ENCODE measurements around the gene VAV1. TPM values are rescaled to one million over a fixed set of nuclear protein-coding genes. Genes with fewer than 3 reads are reported as not detected.

Gene VAV1
- total RNA-seq, 4 donors from 2014 or later, result 1.0 to 2.0 (median 1.4) TPM

DNA sequence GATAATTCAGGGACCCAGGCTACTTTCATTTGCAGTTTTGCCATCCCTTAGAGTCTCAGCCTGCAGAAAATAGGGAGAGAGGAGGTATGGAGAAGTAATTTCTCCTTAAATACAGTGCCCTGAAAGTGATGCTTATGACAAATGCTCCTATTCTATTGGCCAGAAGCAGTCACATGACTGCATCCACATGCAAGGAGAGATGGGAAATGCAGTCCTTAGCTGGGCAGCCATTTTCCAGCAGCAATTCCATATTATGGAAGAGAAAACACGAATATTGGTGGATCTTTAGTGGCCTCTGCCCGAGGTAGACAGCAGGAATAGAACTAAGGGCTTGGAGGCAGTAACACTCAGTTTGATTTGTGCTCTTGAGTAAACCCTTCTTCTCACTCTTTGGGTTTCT lies 39.4 kb downstream of the VAV1 start:
- intact Hi-C loops (cut with DNase I; ENCODE audit: low total_unique reads), result no loop called here
- no peak for DNase-seq (ENCODE audit: low spot score in 2 of 2)
- H3K4me3 ChIP-seq (ENCODE audit: low read depth, poor library complexity, severe bottlenecking), result no peak overlapping the region
- WGBS, 2 donors, result 42 to 45% methylated on average over 2 of the region's 2 CpGs
- TF ChIP-seq CTCF (IDR thresholded peaks at IDR 0.05) (no peak), POLR2A (IDR thresholded peaks at IDR 0.05) (no peak)

DNA sequence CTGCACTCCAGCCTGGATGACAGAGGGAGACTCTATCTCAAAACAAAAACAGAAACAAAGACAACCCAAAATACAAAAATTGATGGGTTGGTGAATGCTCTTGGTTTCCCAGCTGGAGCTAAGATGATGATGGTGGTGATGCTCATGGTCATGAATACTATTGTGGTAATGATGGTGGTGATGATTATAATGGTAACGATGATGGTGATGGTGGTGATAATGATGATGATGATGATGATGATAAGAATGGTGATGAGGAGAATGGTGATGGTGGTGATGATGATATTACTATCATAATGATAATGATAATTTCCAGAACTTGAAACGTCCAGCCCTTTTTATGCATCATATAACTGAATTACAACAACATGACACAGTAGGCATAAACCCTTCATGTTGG lies 40.1 kb downstream of the VAV1 start:
- TF ChIP-seq POLR2A (IDR thresholded peaks at IDR 0.05) (no peak), CTCF (IDR thresholded peaks at IDR 0.05) (no peak)
- no peak overlapping the region for H3K4me3 ChIP-seq (ENCODE audit: low read depth, poor library complexity, severe bottlenecking)
- WGBS, 2 donors, result 86 to 88% methylated on average over 2 of the region's 2 CpGs
- DNase-seq (ENCODE audit: low spot score in 2 of 2), result no peak
- intact Hi-C loops (cut with DNase I; ENCODE audit: low total_unique reads), result no loop called here

DNA sequence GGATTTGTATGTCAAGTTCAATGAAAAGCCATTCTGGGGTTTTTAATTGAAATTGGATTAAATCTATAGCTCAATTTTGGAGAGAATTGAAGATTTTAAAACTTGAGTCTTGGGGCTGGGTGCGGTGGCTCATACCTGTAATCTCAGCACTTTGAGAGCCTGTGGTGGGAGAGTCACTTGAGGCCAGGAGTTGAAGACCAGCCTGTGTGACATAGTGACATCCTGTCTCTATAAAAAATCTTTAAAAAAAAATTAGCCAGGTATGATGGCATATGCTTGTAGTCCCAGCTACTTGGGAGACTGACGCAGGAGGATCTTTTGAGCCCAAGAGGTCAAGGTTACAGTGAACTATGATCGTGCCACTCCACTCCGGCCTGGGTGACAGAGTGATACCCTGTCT lies 41.2 kb downstream of the VAV1 start:
- intact Hi-C loops (cut with DNase I; ENCODE audit: low total_unique reads), result no loop called here

DNA sequence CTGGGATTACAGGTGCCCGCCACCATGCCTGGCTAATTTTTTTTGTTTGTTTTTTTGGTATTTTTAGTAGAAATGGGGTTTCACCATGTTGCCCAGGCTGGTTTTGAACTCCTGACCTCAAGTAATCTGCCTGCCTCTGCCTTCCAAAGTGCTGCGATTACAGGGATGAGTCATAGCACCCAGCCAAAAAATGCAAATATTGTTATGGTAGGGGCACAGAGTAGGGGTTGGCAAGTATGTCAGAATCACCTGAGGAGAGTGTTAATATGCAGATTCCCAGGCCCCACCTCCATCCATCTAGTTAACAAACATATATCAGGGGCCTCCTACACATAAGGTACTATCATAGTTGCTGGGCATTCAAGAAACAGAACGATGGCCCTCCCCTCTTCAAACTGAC lies 44.7 kb downstream of the VAV1 start:
- DNase-seq (ENCODE audit: low spot score in 2 of 2), result no peak
- H3K4me3 ChIP-seq (ENCODE audit: low read depth, poor library complexity, severe bottlenecking), result no peak overlapping the region
- 79% methylated on average over 3 of the region's 3 CpGs for WGBS, 2 donors
- intact Hi-C loops (cut with DNase I; ENCODE audit: low total_unique reads), result no loop called here
- TF ChIP-seq POLR2A (IDR thresholded peaks at IDR 0.05) (no peak), CTCF (IDR thresholded peaks at IDR 0.05) (no peak)

More for the DNA sequence above, 41.2 kb downstream of the VAV1 start:
- TF ChIP-seq POLR2A (IDR thresholded peaks at IDR 0.05), result no peak
- TF ChIP-seq CTCF (IDR thresholded peaks at IDR 0.05), result no peak
- 91 to 95% methylated on average over 4 of the region's 4 CpGs for WGBS, 2 donors
- H3K4me3 ChIP-seq (ENCODE audit: low read depth, poor library complexity, severe bottlenecking), result no peak overlapping the region
- no peak for DNase-seq (ENCODE audit: low spot score in 2 of 2)

DNA sequence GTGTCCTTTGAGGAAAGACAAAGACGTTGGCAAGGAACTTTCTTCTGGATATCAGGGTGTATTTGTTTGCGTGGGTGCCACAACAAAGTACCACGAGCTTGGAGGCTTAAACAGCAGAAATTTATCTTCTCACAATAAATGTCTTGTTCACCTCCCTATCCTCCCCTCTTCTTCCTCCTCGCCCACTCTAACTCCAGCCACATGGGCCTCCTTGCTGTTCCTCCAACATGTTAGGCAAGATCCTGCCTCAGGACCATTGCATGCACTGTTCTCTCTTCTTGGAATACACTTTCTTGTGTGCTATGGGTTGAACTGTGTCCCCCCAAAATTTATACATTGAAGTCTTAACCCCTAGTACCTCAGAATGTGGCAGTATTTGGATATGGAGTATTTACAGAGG lies 45.7 kb downstream of the VAV1 start:
- no peak for DNase-seq (ENCODE audit: low spot score in 2 of 2)
- TF ChIP-seq POLR2A (IDR thresholded peaks at IDR 0.05) (no peak), CTCF (IDR thresholded peaks at IDR 0.05) (no peak)
- no peak overlapping the region for H3K4me3 ChIP-seq (ENCODE audit: low read depth, poor library complexity, severe bottlenecking)
- 66 to 85% methylated on average over 4 of the region's 4 CpGs for WGBS, 2 donors
- intact Hi-C loops (cut with DNase I; ENCODE audit: low total_unique reads), result no loop called here

- TF ChIP-seq POLR2A (IDR thresholded peaks at IDR 0.05), result no peak
- TF ChIP-seq CTCF (IDR thresholded peaks at IDR 0.05), result no peak
- H3K4me3 ChIP-seq (ENCODE audit: low read depth, poor library complexity, severe bottlenecking), result no peak overlapping the region
- intact Hi-C loops (cut with DNase I; ENCODE audit: low total_unique reads), result no loop called here
- WGBS, 2 donors, result 74 to 78% methylated on average over 2 of the region's 2 CpGs
- DNase-seq (ENCODE audit: low spot score in 2 of 2), result no peak
These were observed 46.8 kb downstream of the VAV1 start for GRCh38 chr19:6819323-6819722.
